Measurements from ENCODE around the gene TMEM219. TPM values are rescaled to one million over a fixed set of nuclear protein-coding genes. Genes with fewer than 3 reads are reported as not detected.

The TMEM219 gene
- total and polyA plus RNA-seq, 10 of the 15 experiments (the other 5 are each of a cell fraction or from before 2014, with no cell fraction given) = 33.6 to 74.6 (median 56.5) TPM

GRCh38 chr16:29982560-29983419 lies 20.9 kb downstream of the TMEM219 start:
- Histone ChIP-seq H3K4me3 (no peak overlapping the region), H3K9ac (ENCODE audit: control insufficient read depth, insufficient read depth, low read length) (no peak overlapping the region), H3K27me3 (replicated peaks in 1 of 2; ENCODE audit: control insufficient read depth in 2 of 2, insufficient read depth in 2 of 2, low read length in 1 of 2) (no peaks in the 10 kb centered on the region), H3K36me3 (ENCODE audit: control insufficient read depth in 2 of 2, insufficient read depth in 2 of 2, low read length in 1 of 2) (peaks cover 33 to 49% of the 10 kb centered on the region in 2 experiments), H3K27ac (ENCODE audit: control insufficient read depth, insufficient read depth) (no peak overlapping the region), H3K4me1 (ENCODE audit: control insufficient read depth, insufficient read depth, low read length) (no peaks in the 10 kb centered on the region; the same call in 1 of the 2 replicates), H3K4me2 (ENCODE audit: control insufficient read depth, insufficient read depth) (no peak overlapping the region), H3K9me3 (replicated peaks; ENCODE audit: control insufficient read depth, insufficient read depth, low read length) (no peaks in the 10 kb centered on the region), H3K79me2 (ENCODE audit: control insufficient read depth, insufficient read depth, low read length) (no peaks in the 10 kb centered on the region), H4K20me1 (ENCODE audit: control insufficient read depth, insufficient read depth) (no peaks in the 10 kb centered on the region), H2AFZ (ENCODE audit: control insufficient read depth, low read depth, low read length) (no peak overlapping the region)
- DNase-seq (ENCODE audit: low read depth, low spot score) = no peak
- in situ Hi-C loops (cut with MboI) = no loop called here
- no peak for ATAC-seq
- intact Hi-C loops (cut with micrococcal nuclease; ENCODE audit: unreplicated experiment) = no loop called here
- FAIRE-seq = no peak
- ChIA-PET RAD21 (ENCODE audit: unreplicated experiment) (no interaction called here), POLR2A (no interaction called here), CTCF (no interaction called here), SMC1A (ENCODE audit: uncharacterized antibody, unreplicated experiment) (no interaction called here)
- 88% methylated on average over 21 of the region's 24 CpGs for WGBS (ENCODE audit: insufficient coverage, insufficient replicate concordance, low lambda C conversion rate, missing lambda C conversion rate)
- no TSS peak for BruUV-seq (replicated peaks)
- TF ChIP-seq CREM (IDR thresholded peaks at IDR 0.05; ENCODE audit: low read depth) = no peak
- TF ChIP-seq ZNF207 (IDR thresholded peaks at IDR 0.05; ENCODE audit: borderline replicate concordance) = no peak
- no peak for TF ChIP-seq IRF4 (IDR thresholded peaks at IDR 0.05; ENCODE audit: low read depth, low read length)
- no peak for TF ChIP-seq RFX5 (IDR thresholded peaks at IDR 0.05; ENCODE audit: low read depth, low read length)
- no peak for TF ChIP-seq SMAD1 (IDR thresholded peaks at IDR 0.05; ENCODE audit: low read depth, partially characterized antibody)
- no peak for TF ChIP-seq MEF2A (IDR thresholded peaks at IDR 0.05; ENCODE audit: insufficient read depth, low read depth, low read length)
- TF ChIP-seq EED (IDR thresholded peaks at IDR 0.05; ENCODE audit: low read depth) = no peak
- TF ChIP-seq FOXK2 (IDR thresholded peaks at IDR 0.05) = no peak
- no peak for TF ChIP-seq ETV6 (conservative IDR thresholded peaks at IDR 0.05 in 1 of 2, IDR thresholded peaks at IDR 0.05 in 1 of 2; ENCODE audit: borderline replicate concordance in 1 of 2, low read depth in 1 of 2)

Measured in GM12878 (cell line).